ENCODE measurements around the gene HMGCS1. TPM values are rescaled to one million over a fixed set of nuclear protein-coding genes. Genes with fewer than 3 reads are reported as not detected.

Gene HMGCS1
- total RNA-seq, 1 donor from 2014 or later = 49.1 TPM

DNA sequence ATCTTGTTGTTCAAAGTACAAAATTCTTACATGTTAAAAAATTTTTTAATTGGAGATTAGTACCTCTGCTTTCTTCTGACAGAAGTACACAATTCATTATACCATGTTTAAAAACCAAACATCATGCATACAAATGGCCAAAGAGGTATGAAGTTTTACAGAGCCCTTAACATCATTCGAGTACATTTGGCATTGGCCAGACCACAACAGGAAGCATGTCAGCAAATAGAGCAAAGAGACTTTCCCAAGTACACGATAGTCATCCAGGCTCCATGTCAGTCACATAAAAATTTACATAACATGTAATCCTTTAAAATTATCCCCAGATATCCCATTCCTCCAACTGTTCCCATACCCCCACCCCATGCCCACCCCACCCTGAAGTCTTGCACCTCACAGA, 22.5 kb downstream of the HMGCS1 start:
- Mint-ChIP-seq H3K4me1 (ENCODE audit: unreplicated experiment) (peaks cover 7% of the 10 kb centered on the region), H3K9me3 (ENCODE audit: unreplicated experiment) (no peaks in the 10 kb centered on the region), H3K36me3 (ENCODE audit: unreplicated experiment) (peaks cover 58% of the 10 kb centered on the region), H3K4me3 (ENCODE audit: unreplicated experiment) (no peak overlapping the region), H3K27me3 (ENCODE audit: unreplicated experiment) (no peaks in the 10 kb centered on the region), H3K27ac (ENCODE audit: unreplicated experiment) (no peak overlapping the region)
- DNase-seq (ENCODE audit: extremely low spot score, unreplicated experiment) = no peak
- no peak for TF ChIP-seq CTCF (IDR thresholded peaks at IDR 0.05)

DNA sequence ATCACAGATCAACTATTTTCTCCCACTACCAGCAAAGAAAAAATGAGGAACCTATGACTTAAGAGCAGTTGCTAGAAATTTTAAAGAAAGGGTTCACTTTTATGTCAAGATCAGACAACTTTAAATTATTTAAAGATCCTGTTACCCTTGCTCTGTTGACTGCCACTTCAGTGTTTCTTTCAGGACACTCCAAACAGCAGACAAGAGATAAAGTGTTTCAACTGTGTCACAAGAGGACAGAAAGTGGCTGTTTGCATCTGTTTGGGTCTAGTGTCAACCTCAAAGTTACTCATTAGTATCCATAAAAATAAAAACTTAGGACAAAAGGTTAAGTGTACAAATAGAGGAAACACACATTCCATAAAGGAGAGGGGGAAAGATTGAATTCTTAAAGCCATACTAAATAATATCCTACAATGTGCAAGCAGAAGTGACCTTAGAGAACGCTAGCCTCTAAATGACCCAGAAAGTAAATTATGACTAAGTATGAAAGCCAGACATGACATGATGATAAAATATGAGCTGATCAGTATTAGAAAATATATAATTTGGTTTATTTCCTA, 24.9 kb downstream of the HMGCS1 start:
- H3K9me3 Mint-ChIP-seq (ENCODE audit: unreplicated experiment) = no peaks in the 10 kb centered on the region
- TF ChIP-seq CTCF (IDR thresholded peaks at IDR 0.05) = no peak
- no peak overlapping the region for H3K4me3 Mint-ChIP-seq (ENCODE audit: unreplicated experiment)
- H3K27ac Mint-ChIP-seq (ENCODE audit: unreplicated experiment) = no peak overlapping the region
- no peaks in the 10 kb centered on the region for H3K27me3 Mint-ChIP-seq (ENCODE audit: unreplicated experiment)
- no peak for DNase-seq (ENCODE audit: extremely low spot score, unreplicated experiment)
- peaks cover 37% of the 10 kb centered on the region for H3K36me3 Mint-ChIP-seq (ENCODE audit: unreplicated experiment)
- no peaks in the 10 kb centered on the region for H3K4me1 Mint-ChIP-seq (ENCODE audit: unreplicated experiment)

- no peak overlapping the region for H3K27ac Mint-ChIP-seq (ENCODE audit: unreplicated experiment)
- no peaks in the 10 kb centered on the region for H3K27me3 Mint-ChIP-seq (ENCODE audit: unreplicated experiment)
- H3K9me3 Mint-ChIP-seq (ENCODE audit: unreplicated experiment) = no peaks in the 10 kb centered on the region
- DNase-seq (ENCODE audit: extremely low spot score, unreplicated experiment) = no peak
- no peak overlapping the region for H3K4me3 Mint-ChIP-seq (ENCODE audit: unreplicated experiment)
- TF ChIP-seq CTCF (IDR thresholded peaks at IDR 0.05) = no peak
- H3K4me1 Mint-ChIP-seq (ENCODE audit: unreplicated experiment) = no peaks in the 10 kb centered on the region
- H3K36me3 Mint-ChIP-seq (ENCODE audit: unreplicated experiment) = peaks cover 32% of the 10 kb centered on the region
Observed at GRCh38 chr5:43287493-43287892, 25.7 kb downstream of the HMGCS1 start.

DNA sequence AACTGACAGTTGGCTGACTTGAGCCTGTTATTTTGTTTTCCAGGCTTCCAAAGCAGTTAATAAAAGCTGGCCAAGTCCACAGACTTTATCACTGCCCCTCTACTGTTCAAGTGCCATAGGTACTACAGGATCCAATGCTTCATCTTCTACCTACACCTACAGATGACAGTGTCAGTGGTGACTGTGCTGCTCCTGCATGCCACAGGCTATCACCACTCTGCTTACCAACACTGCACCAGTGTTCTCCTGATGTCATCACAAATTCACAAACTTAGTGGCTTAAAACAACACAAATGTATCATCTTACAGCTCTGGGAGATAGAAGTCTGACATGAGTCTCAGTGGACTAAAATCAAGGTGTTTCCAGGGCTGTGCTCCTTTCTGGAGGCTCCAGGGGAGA, 26.6 kb downstream of the HMGCS1 start:
- H3K4me1 Mint-ChIP-seq (ENCODE audit: unreplicated experiment) = no peaks in the 10 kb centered on the region
- no peak overlapping the region for H3K27ac Mint-ChIP-seq (ENCODE audit: unreplicated experiment)
- TF ChIP-seq CTCF (IDR thresholded peaks at IDR 0.05) = no peak
- no peak for DNase-seq (ENCODE audit: extremely low spot score, unreplicated experiment)
- H3K36me3 Mint-ChIP-seq (ENCODE audit: unreplicated experiment) = peaks cover 28% of the 10 kb centered on the region
- H3K4me3 Mint-ChIP-seq (ENCODE audit: unreplicated experiment) = no peak overlapping the region
- no peaks in the 10 kb centered on the region for H3K27me3 Mint-ChIP-seq (ENCODE audit: unreplicated experiment)
- no peaks in the 10 kb centered on the region for H3K9me3 Mint-ChIP-seq (ENCODE audit: unreplicated experiment)

DNA sequence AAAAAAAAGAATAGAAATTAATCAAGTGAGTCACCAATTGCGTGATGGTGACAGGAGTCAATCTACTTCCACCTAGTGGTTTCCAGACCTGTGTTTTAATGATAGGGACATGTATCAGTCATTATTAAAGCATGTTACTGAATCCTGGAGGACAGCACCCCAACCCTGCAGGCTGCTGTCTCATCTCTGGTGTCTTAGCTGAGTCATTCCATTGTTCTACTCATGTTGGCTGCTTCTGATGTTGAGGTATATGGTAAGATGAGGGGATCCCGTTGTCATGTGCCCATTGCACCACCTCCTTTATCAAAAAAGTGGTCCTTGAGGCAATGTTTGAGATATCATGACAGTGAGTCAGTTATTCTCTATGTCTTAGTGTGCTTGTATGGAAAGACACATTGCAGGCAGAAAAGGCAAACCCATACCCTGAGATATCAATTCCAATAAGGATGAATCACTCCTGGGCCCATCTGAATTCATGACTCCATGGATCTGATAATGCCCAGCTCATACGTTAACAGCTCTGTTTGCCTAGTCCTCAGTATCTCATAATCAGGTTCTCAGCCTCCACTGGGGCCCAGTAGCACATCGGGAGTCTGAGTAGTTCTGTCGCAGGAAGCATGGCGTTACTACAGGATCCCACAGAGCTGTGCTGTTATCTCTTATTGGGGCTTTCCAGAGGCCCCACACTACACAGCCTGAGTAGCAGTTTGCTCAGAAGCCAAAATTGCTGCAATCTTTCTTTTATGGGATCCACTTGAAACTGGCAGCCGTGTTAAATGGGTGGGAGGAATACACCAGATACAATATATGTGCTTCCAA, 31.2 kb downstream of the HMGCS1 start:
- H3K9me3 Mint-ChIP-seq (ENCODE audit: unreplicated experiment) = no peaks in the 10 kb centered on the region
- H3K4me3 Mint-ChIP-seq (ENCODE audit: unreplicated experiment) = no peak overlapping the region
- no peak for TF ChIP-seq CTCF (IDR thresholded peaks at IDR 0.05)
- peaks cover 6% of the 10 kb centered on the region for H3K27me3 Mint-ChIP-seq (ENCODE audit: unreplicated experiment)
- no peak overlapping the region for H3K27ac Mint-ChIP-seq (ENCODE audit: unreplicated experiment)
- DNase-seq (ENCODE audit: extremely low spot score, unreplicated experiment) = no peak
- H3K36me3 Mint-ChIP-seq (ENCODE audit: unreplicated experiment) = peaks cover 6% of the 10 kb centered on the region
- H3K4me1 Mint-ChIP-seq (ENCODE audit: unreplicated experiment) = no peaks in the 10 kb centered on the region
